IPS DF 19.7 (cell line): ENCODE measurements around the gene DIP2C.

Experiments
- DNase-seq: peaks from one replicate; pipeline ENCODE4 v3.0.0-alpha.2; 2013; ENCODE audit warnings: low read depth, low spot score

The DIP2C gene

GRCh38 chr10:625751-626711 is 63.4 kb downstream of the DIP2C start:
- DNase-seq: no peak

- DNase-seq: no peak
Measured at GRCh38 chr10:625333-625696, 64.2 kb downstream of the DIP2C start.

GRCh38 chr10:624605-625332 is 64.7 kb downstream of the DIP2C start:
- DNase-seq: peak; percentile 20

- no peak for DNase-seq
Measured at GRCh38 chr10:624312-624604, 65.2 kb downstream of the DIP2C start.

GRCh38 chr10:623477-624311 is 65.8 kb downstream of the DIP2C start:
- DNase-seq: no peak

- no peak for DNase-seq
Measured at GRCh38 chr10:623014-623413, 66.5 kb downstream of the DIP2C start.

GRCh38 chr10:621981-622740 is 67.3 kb downstream of the DIP2C start:
- no peak for DNase-seq

- no peak for DNase-seq
Measured at GRCh38 chr10:621513-621912, 68.0 kb downstream of the DIP2C start.

GRCh38 chr10:620971-621370 is 68.5 kb downstream of the DIP2C start:
- no peak for DNase-seq

- DNase-seq: no peak
Measured at GRCh38 chr10:620417-620816, 69.1 kb downstream of the DIP2C start.

- DNase-seq: no peak
Measured at GRCh38 chr10:619710-620109, 69.8 kb downstream of the DIP2C start.

- no peak for DNase-seq
Measured at GRCh38 chr10:618229-618989, 71.1 kb downstream of the DIP2C start.

- DNase-seq: no peak
Measured at GRCh38 chr10:617471-617870, 72.0 kb downstream of the DIP2C start.

- DNase-seq: no peak
Measured at GRCh38 chr10:615583-616152, 73.8 kb downstream of the DIP2C start.

- no peak for DNase-seq
Measured at GRCh38 chr10:614790-615582, 74.5 kb downstream of the DIP2C start.

GRCh38 chr10:614139-614711 is 75.2 kb downstream of the DIP2C start:
- DNase-seq: no peak

GRCh38 chr10:613271-614138 is 76.0 kb downstream of the DIP2C start:
- DNase-seq: no peak

GRCh38 chr10:612696-613095 is 76.8 kb downstream of the DIP2C start:
- no peak for DNase-seq
